Large intestine (tissue), 3 donors: ENCODE data around the gene MGAT3. TPM values are rescaled to one million over a fixed set of nuclear protein-coding genes. Genes with fewer than 3 reads are reported as not detected.

Experiments
- DNase-seq, 2 donors: peaks; one replicate each; pipeline versions ENCODE4 v3.0.0 to v3.0.0-alpha.2; 2013
- H3K27ac ChIP-seq: one replicate; pipeline ENCODE4 v1.5.1; 2013; ENCODE audit warnings: low read length
- H3K27me3 ChIP-seq: 2 replicates; pipeline ENCODE4 v1.6.1; 2013; ENCODE audit warnings: low read length; ENCODE audit not compliant: control insufficient read depth, insufficient read depth
- H3K36me3 ChIP-seq: 2 replicates; pipeline ENCODE4 v1.6.1; 2013; ENCODE audit warnings: low read length; ENCODE audit not compliant: control insufficient read depth, insufficient read depth
- H3K4me1 ChIP-seq: one replicate; pipeline ENCODE4 v1.6.1; 2013; ENCODE audit warnings: low read length; ENCODE audit not compliant: control insufficient read depth, insufficient read depth
- H3K4me3 ChIP-seq: one replicate; pipeline ENCODE4 v1.5.1; 2013; ENCODE audit warnings: low read length
- H3K9me3 ChIP-seq: one replicate; pipeline ENCODE4 v1.6.1; 2013; ENCODE audit warnings: mild to moderate bottlenecking, low read depth, low read length, moderate library complexity; ENCODE audit not compliant: control insufficient read depth
- WGBS: methylation state at CpG from one replicate; pipeline ENCODE4 v1.1.5; 2013; ENCODE audit warnings: low lambda C conversion rate; ENCODE audit not compliant: insufficient coverage; 5-methylcytosine and 5-hydroxymethylcytosine counted together
- polyA plus RNA-seq: library from polyadenylated mRNA; unstranded; fragments of 120-200 nt; gene quantifications from one replicate; pipeline ENCODE4 v1.2.1, GENCODE V29; 2013

The MGAT3 gene
- polyA plus RNA-seq, 1 donor = 24.1 TPM

GRCh38 chr22:39434721-39435120 is 22.1 kb upstream of the MGAT3 start:
- DNase-seq = no peak
- H3K36me3 ChIP-seq = peaks cover 43% of the 10 kb centered on the region
- H3K27ac ChIP-seq = no peak overlapping the region
- no peak overlapping the region for H3K4me3 ChIP-seq
- no peaks in the 10 kb centered on the region for H3K27me3 ChIP-seq
- peaks cover 6% of the 10 kb centered on the region for H3K4me1 ChIP-seq
- H3K9me3 ChIP-seq = no peaks in the 10 kb centered on the region
- no CpG with 5 or more reads among the region's 6 CpGs for WGBS

- Histone ChIP-seq H3K27ac (no peak overlapping the region), H3K4me3 (no peak overlapping the region), H3K4me1 (peaks cover 6% of the 10 kb centered on the region), H3K36me3 (peaks cover 35% of the 10 kb centered on the region), H3K27me3 (no peaks in the 10 kb centered on the region), H3K9me3 (no peaks in the 10 kb centered on the region)
- no CpG with 5 or more reads among the region's 8 CpGs for WGBS
- DNase-seq = no peak
These were observed 21.2 kb upstream of the MGAT3 start for GRCh38 chr22:39435616-39436015.

GRCh38 chr22:39437791-39438704 is 18.8 kb upstream of the MGAT3 start:
- Histone ChIP-seq H3K27me3 (no peaks in the 10 kb centered on the region), H3K4me1 (peaks cover 9% of the 10 kb centered on the region), H3K4me3 (peak overlapping the region; percentile 16), H3K27ac (no peak overlapping the region), H3K9me3 (no peaks in the 10 kb centered on the region), H3K36me3 (peaks cover 13% of the 10 kb centered on the region)
- no CpG with 5 or more reads among the region's 16 CpGs for WGBS
- DNase-seq = no peak

- Histone ChIP-seq H3K4me1 (peaks cover 17% of the 10 kb centered on the region), H3K9me3 (no peaks in the 10 kb centered on the region), H3K27me3 (no peaks in the 10 kb centered on the region), H3K36me3 (peaks cover 6% of the 10 kb centered on the region), H3K27ac (no peak overlapping the region), H3K4me3 (no peak overlapping the region)
- peak in 1 of 2 donors; percentile 60 for DNase-seq
- WGBS = no CpG with 5 or more reads among the region's 8 CpGs
These were observed 17.6 kb upstream of the MGAT3 start for GRCh38 chr22:39439170-39439569.

- Histone ChIP-seq H3K36me3 (no peaks in the 10 kb centered on the region), H3K4me3 (no peak overlapping the region), H3K4me1 (peaks cover 40% of the 10 kb centered on the region), H3K27ac (peak overlapping the region; percentile 66), H3K27me3 (no peaks in the 10 kb centered on the region), H3K9me3 (no peaks in the 10 kb centered on the region)
- peak; percentile 57 to 71 for DNase-seq
- 100% methylated on average over 1 of the region's 6 CpGs for WGBS
These were observed 13.4 kb upstream of the MGAT3 start for GRCh38 chr22:39443398-39443797.

GRCh38 chr22:39444247-39444800 is 12.5 kb upstream of the MGAT3 start:
- Histone ChIP-seq H3K27me3 (no peaks in the 10 kb centered on the region), H3K27ac (no peak overlapping the region), H3K36me3 (no peaks in the 10 kb centered on the region), H3K9me3 (no peaks in the 10 kb centered on the region), H3K4me3 (no peak overlapping the region), H3K4me1 (peaks cover 49% of the 10 kb centered on the region)
- peak in 1 of 2 donors; percentile 70 for DNase-seq
- no CpG with 5 or more reads among the region's 7 CpGs for WGBS

- WGBS = no CpG with 5 or more reads among the region's 11 CpGs
- no peak for DNase-seq
- peaks cover 56% of the 10 kb centered on the region for H3K4me1 ChIP-seq
- H3K36me3 ChIP-seq = no peaks in the 10 kb centered on the region
- no peaks in the 10 kb centered on the region for H3K27me3 ChIP-seq
- no peak overlapping the region for H3K4me3 ChIP-seq
- no peaks in the 10 kb centered on the region for H3K9me3 ChIP-seq
- H3K27ac ChIP-seq = no peak overlapping the region
These were observed 11.8 kb upstream of the MGAT3 start for GRCh38 chr22:39444937-39445465.

GRCh38 chr22:39445678-39446077 is 11.1 kb upstream of the MGAT3 start:
- DNase-seq = no peak
- H3K27ac ChIP-seq = peak overlapping the region; percentile 69
- H3K36me3 ChIP-seq = no peaks in the 10 kb centered on the region
- no CpG with 5 or more reads among the region's 9 CpGs for WGBS
- H3K27me3 ChIP-seq = no peaks in the 10 kb centered on the region
- no peak overlapping the region for H3K4me3 ChIP-seq
- peaks cover 56% of the 10 kb centered on the region for H3K4me1 ChIP-seq
- H3K9me3 ChIP-seq = no peaks in the 10 kb centered on the region

GRCh38 chr22:39446239-39446721 is 10.5 kb upstream of the MGAT3 start:
- H3K36me3 ChIP-seq = no peaks in the 10 kb centered on the region
- peaks cover 56% of the 10 kb centered on the region for H3K4me1 ChIP-seq
- WGBS = no CpG with 5 or more reads among the region's 13 CpGs
- DNase-seq = peak; percentile 71 to 88
- no peak overlapping the region for H3K4me3 ChIP-seq
- peak overlapping the region; percentile 69 for H3K27ac ChIP-seq
- H3K9me3 ChIP-seq = no peaks in the 10 kb centered on the region
- no peaks in the 10 kb centered on the region for H3K27me3 ChIP-seq

- no CpG with 5 or more reads among the region's 19 CpGs for WGBS
- no peak overlapping the region for H3K27ac ChIP-seq
- H3K9me3 ChIP-seq = no peaks in the 10 kb centered on the region
- H3K4me3 ChIP-seq = no peak overlapping the region
- DNase-seq = peak; percentile 83 to 87
- H3K36me3 ChIP-seq = no peaks in the 10 kb centered on the region
- H3K27me3 ChIP-seq = no peaks in the 10 kb centered on the region
- peaks cover 49% of the 10 kb centered on the region for H3K4me1 ChIP-seq
These were observed 8.4 kb upstream of the MGAT3 start for GRCh38 chr22:39448205-39449054.
